K562 (cell line): ENCODE measurements around the gene C1orf146.

Experiments
- ETV6 ChIP-seq, 3 experiments: fragments of 150-350 bp in 1 of 3; sonication (generic) in 1 of 3; formaldehyde crosslinking in 1 of 3; IDR thresholded peaks; 2 replicates each; pipeline versions ENCODE4 v1.6.1 to v1.8.0; 2014 to 2022; ENCODE audit warnings: borderline replicate concordance in 2 of 3, low read depth in 2 of 3, antibody characterized with exemption in 1 of 3, low read length in 1 of 3, mild to moderate bottlenecking in 1 of 3, missing genetic modification reagents in 1 of 3
- EZH2 ChIP-seq: IDR thresholded peaks from 2 replicates; pipeline ENCODE4 v1.6.1; 2012; ENCODE audit warnings: low read depth, mild to moderate bottlenecking, inconsistent platforms, low read length, borderline replicate concordance
- MTF1 ChIP-seq: fragments of 250-450 bp; sonication (Bioruptor Pico); IDR thresholded peaks from 2 replicates; pipeline ENCODE4 v1.9.0; 2021; ENCODE audit warnings: moderate library complexity, mild to moderate bottlenecking, inconsistent platforms, borderline replicate concordance
- POLR2AphosphoS5 ChIP-seq: IDR thresholded peaks from 2 replicates; pipeline ENCODE4 v1.6.1; 2011; ENCODE audit warnings: mild to moderate bottlenecking, low read depth, low read length, moderate library complexity; ENCODE audit not compliant: control insufficient read depth, insufficient read depth
- ZBED1 ChIP-seq: IDR thresholded peaks from 2 replicates; pipeline ENCODE4 v1.6.1; 2014
- ZNF263 ChIP-seq: sonication (generic); formaldehyde crosslinking; IDR thresholded peaks from 2 replicates; pipeline ENCODE4 v1.8.0; 2022; ENCODE audit warnings: mild to moderate bottlenecking, missing genetic modification reagents, borderline replicate concordance
- TF ChIP-seq, protein P1 (sequence below): fragments of 200-800 bp; sonication (Bioruptor generic); IDR thresholded peaks from 2 replicates; pipeline ENCODE4 v1.6.1; 2016; ENCODE audit warnings: missing genetic modification characterization, missing compliant biosample characterization
- TF ChIP-seq, protein P2 (sequence below): sonication (generic); formaldehyde crosslinking; IDR thresholded peaks from 2 replicates; pipeline ENCODE4 v1.8.0; 2023; ENCODE audit warnings: mild to moderate bottlenecking, missing genetic modification reagents
- TF ChIP-seq, protein P3 (sequence below): fragments of 250-450 bp; sonication (Bioruptor Pico); IDR thresholded peaks from 2 replicates; pipeline ENCODE4 v1.4.0; 2020; ENCODE audit warnings: mild to moderate bottlenecking
- TF ChIP-seq, protein P4 (sequence below), 3 experiments: IDR thresholded peaks in 2 of 3; conservative IDR thresholded peaks in 1 of 3; 2 replicates each; pipeline ENCODE4 v1.5.1; 2011 to 2012; ENCODE audit warnings: low read length in 3 of 3, mild to moderate bottlenecking in 3 of 3, control low read depth in 2 of 3, improper control_type of control experiment in 1 of 3, inconsistent platforms in 1 of 3, low read depth in 1 of 3, mixed read lengths in 1 of 3, moderate library complexity in 1 of 3; ENCODE audit not compliant: insufficient read depth in 2 of 3

DNA sequence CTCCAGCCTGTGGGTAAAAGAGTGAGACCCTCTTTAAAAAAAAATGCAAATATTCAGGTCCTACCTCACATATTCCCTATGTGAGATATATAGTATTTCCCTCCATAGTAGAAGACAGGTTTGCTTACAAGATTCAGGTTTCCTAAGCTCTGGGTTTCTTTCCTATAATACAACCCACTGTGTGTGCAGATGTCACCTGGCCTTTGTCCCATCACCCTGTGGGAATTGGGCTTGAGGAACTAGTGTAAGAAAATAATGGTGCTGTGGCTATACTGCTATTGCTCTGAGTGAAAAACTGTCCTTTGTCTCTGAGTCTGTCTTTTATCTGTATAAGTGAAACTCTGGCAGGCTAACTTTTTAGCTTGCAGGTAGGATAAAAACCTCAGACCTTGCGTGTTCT, 13.0 kb downstream of the C1orf146 start:
- TF ChIP-seq ETV6 (IDR thresholded peaks at IDR 0.05; ENCODE audit: borderline replicate concordance in 1 of 2, low read depth in 2 of 2, low read length in 1 of 2) (no peak), ETV6 (CRISPR knock-in tag; IDR thresholded peaks at IDR 0.05; ENCODE audit: borderline replicate concordance) (no peak), POLR2AphosphoS5 (no peak), ZNF263 (CRISPR knock-in tag) (no peak), EZH2 (no peak), MTF1 (CRISPR knock-in tag) (no peak), ZBED1 (no peak)
- TF ChIP-seq, protein P1, sequence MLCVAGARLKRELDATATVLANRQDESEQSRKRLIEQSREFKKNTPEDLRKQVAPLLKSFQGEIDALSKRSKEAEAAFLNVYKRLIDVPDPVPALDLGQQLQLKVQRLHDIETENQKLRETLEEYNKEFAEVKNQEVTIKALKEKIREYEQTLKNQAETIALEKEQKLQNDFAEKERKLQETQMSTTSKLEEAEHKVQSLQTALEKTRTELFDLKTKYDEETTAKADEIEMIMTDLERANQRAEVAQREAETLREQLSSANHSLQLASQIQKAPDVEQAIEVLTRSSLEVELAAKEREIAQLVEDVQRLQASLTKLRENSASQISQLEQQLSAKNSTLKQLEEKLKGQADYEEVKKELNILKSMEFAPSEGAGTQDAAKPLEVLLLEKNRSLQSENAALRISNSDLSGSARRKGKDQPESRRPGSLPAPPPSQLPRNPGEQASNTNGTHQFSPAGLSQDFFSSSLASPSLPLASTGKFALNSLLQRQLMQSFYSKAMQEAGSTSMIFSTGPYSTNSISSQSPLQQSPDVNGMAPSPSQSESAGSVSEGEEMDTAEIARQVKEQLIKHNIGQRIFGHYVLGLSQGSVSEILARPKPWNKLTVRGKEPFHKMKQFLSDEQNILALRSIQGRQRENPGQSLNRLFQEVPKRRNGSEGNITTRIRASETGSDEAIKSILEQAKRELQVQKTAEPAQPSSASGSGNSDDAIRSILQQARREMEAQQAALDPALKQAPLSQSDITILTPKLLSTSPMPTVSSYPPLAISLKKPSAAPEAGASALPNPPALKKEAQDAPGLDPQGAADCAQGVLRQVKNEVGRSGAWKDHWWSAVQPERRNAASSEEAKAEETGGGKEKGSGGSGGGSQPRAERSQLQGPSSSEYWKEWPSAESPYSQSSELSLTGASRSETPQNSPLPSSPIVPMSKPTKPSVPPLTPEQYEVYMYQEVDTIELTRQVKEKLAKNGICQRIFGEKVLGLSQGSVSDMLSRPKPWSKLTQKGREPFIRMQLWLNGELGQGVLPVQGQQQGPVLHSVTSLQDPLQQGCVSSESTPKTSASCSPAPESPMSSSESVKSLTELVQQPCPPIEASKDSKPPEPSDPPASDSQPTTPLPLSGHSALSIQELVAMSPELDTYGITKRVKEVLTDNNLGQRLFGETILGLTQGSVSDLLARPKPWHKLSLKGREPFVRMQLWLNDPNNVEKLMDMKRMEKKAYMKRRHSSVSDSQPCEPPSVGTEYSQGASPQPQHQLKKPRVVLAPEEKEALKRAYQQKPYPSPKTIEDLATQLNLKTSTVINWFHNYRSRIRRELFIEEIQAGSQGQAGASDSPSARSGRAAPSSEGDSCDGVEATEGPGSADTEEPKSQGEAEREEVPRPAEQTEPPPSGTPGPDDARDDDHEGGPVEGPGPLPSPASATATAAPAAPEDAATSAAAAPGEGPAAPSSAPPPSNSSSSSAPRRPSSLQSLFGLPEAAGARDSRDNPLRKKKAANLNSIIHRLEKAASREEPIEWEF (CRISPR knock-in tag) = no peak
- TF ChIP-seq, protein P2, sequence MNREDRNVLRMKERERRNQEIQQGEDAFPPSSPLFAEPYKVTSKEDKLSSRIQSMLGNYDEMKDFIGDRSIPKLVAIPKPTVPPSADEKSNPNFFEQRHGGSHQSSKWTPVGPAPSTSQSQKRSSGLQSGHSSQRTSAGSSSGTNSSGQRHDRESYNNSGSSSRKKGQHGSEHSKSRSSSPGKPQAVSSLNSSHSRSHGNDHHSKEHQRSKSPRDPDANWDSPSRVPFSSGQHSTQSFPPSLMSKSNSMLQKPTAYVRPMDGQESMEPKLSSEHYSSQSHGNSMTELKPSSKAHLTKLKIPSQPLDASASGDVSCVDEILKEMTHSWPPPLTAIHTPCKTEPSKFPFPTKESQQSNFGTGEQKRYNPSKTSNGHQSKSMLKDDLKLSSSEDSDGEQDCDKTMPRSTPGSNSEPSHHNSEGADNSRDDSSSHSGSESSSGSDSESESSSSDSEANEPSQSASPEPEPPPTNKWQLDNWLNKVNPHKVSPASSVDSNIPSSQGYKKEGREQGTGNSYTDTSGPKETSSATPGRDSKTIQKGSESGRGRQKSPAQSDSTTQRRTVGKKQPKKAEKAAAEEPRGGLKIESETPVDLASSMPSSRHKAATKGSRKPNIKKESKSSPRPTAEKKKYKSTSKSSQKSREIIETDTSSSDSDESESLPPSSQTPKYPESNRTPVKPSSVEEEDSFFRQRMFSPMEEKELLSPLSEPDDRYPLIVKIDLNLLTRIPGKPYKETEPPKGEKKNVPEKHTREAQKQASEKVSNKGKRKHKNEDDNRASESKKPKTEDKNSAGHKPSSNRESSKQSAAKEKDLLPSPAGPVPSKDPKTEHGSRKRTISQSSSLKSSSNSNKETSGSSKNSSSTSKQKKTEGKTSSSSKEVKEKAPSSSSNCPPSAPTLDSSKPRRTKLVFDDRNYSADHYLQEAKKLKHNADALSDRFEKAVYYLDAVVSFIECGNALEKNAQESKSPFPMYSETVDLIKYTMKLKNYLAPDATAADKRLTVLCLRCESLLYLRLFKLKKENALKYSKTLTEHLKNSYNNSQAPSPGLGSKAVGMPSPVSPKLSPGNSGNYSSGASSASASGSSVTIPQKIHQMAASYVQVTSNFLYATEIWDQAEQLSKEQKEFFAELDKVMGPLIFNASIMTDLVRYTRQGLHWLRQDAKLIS = no peak
- TF ChIP-seq, protein P3, sequence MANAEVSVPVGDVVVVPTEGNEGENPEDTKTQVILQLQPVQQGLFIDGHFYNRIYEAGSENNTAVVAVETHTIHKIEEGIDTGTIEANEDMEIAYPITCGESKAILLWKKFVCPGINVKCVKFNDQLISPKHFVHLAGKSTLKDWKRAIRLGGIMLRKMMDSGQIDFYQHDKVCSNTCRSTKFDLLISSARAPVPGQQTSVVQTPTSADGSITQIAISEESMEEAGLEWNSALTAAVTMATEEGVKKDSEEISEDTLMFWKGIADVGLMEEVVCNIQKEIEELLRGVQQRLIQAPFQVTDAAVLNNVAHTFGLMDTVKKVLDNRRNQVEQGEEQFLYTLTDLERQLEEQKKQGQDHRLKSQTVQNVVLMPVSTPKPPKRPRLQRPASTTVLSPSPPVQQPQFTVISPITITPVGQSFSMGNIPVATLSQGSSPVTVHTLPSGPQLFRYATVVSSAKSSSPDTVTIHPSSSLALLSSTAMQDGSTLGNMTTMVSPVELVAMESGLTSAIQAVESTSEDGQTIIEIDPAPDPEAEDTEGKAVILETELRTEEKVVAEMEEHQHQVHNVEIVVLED (CRISPR knock-in tag) = no peak
- TF ChIP-seq, protein P4, sequence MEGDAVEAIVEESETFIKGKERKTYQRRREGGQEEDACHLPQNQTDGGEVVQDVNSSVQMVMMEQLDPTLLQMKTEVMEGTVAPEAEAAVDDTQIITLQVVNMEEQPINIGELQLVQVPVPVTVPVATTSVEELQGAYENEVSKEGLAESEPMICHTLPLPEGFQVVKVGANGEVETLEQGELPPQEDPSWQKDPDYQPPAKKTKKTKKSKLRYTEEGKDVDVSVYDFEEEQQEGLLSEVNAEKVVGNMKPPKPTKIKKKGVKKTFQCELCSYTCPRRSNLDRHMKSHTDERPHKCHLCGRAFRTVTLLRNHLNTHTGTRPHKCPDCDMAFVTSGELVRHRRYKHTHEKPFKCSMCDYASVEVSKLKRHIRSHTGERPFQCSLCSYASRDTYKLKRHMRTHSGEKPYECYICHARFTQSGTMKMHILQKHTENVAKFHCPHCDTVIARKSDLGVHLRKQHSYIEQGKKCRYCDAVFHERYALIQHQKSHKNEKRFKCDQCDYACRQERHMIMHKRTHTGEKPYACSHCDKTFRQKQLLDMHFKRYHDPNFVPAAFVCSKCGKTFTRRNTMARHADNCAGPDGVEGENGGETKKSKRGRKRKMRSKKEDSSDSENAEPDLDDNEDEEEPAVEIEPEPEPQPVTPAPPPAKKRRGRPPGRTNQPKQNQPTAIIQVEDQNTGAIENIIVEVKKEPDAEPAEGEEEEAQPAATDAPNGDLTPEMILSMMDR (IDR thresholded peaks at IDR 0.05 in 2 of 3, conservative IDR thresholded peaks at IDR 0.05 in 1 of 3; ENCODE audit: insufficient read depth in 2 of 3, low read depth in 1 of 3, low read length in 3 of 3) = no peak
